SK-N-MC (cell line): Measurements from ENCODE around the gene DUSP16.

Source experiments
- EZH2 ChIP-seq: fragments of 200-600 bp; sonication (generic); IDR thresholded peaks from one replicate; pipeline ENCODE4 v1.6.1; 2017; ENCODE audit warnings: antibody characterized with exemption
- FOXP2 ChIP-seq: optimal IDR thresholded peaks from 2 replicates; pipeline ENCODE3; 2011; ENCODE audit warnings: mild to moderate bottlenecking, moderate library complexity; ENCODE audit not compliant: insufficient read depth; ENCODE audit errors: extremely low read length, control extremely low read depth
- POLR2AphosphoS5 ChIP-seq: IDR thresholded peaks from 2 replicates; pipeline ENCODE4 v1.6.1; 2012; ENCODE audit warnings: mild to moderate bottlenecking, low read depth, low read length, borderline replicate concordance

DNA sequence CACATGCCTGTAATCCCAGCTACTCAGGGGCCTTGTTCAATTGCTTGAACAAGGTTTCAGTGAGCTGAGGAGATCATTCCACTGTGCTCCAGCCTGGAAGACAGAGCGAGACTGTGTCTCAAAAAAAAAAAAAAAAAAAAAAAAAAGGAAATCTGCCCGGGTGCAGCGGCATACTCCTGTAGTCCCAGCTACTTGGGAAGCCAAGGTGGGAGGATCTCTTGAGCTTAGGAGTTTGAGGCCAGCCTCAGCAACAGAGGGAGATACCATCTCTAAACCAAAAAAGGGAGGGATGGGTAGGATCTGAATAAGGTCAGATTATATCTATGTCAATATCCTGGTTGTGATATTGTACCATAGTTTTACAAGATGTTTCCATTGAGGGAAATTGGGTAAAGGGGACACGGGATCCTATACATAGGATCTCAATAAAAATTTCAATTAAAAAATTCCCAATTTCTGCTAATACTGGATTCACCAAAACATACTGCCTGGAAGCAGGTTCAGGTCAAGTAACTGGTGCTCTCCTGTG, 129.4 kb downstream of the DUSP16 start:
- TF ChIP-seq EZH2, result no peak
- TF ChIP-seq POLR2AphosphoS5, result no peak
- TF ChIP-seq FOXP2, result no peak
